HepG2 (cell line): ENCODE measurements around the gene DDRGK1. TPM values are rescaled to one million over a fixed set of nuclear protein-coding genes. Genes with fewer than 3 reads are reported as not detected.
A peak's percentile ranks its signal among the peaks of the same experiment; 100 is the strongest.

Experiments used
- CHD2 ChIP-seq: IDR thresholded peaks from 2 replicates; pipeline ENCODE4 v1.6.1; 2011; ENCODE audit warnings: low read depth, low read length, improper control_type of control experiment
- GATA4 ChIP-seq: sonication (generic); IDR thresholded peaks from 2 replicates; pipeline ENCODE4 v1.6.1; 2016; ENCODE audit warnings: antibody characterized with exemption, low read depth, borderline replicate concordance
- KDM5B ChIP-seq: sonication (generic); formaldehyde crosslinking; IDR thresholded peaks from 2 replicates; pipeline ENCODE4 v1.4.0; 2020; ENCODE audit warnings: missing genetic modification reagents, mild to moderate bottlenecking, borderline replicate concordance
- MEIS2 ChIP-seq: sonication (generic); formaldehyde crosslinking; IDR thresholded peaks from 2 replicates; pipeline ENCODE4 v1.9.0; 2021; ENCODE audit warnings: mild to moderate bottlenecking, missing genetic modification reagents
- NFYB ChIP-seq: sonication (generic); formaldehyde crosslinking; IDR thresholded peaks from 2 replicates; pipeline ENCODE4 v1.4.0; 2020; ENCODE audit warnings: missing genetic modification reagents
- RBFOX2 ChIP-seq: fragments of 200-400 bp; formaldehyde crosslinking; IDR thresholded peaks from 2 replicates; pipeline ENCODE4 v1.6.1; 2017; ENCODE audit warnings: low read depth, mild to moderate bottlenecking, low read length
- SSRP1 ChIP-seq: IDR thresholded peaks from 2 replicates; pipeline ENCODE4 v1.6.1; 2016; ENCODE audit warnings: control low read depth
- TFE3 ChIP-seq: IDR thresholded peaks from 2 replicates; pipeline ENCODE4 v1.6.1; 2016
- TRIM24 ChIP-seq: sonication (generic); formaldehyde crosslinking; IDR thresholded peaks from 2 replicates; pipeline ENCODE4 v1.8.0; 2022; ENCODE audit warnings: mild to moderate bottlenecking, missing genetic modification reagents
- UBTF ChIP-seq: sonication (generic); formaldehyde crosslinking; IDR thresholded peaks from 2 replicates; pipeline ENCODE4 v1.4.0; 2020; ENCODE audit warnings: mild to moderate bottlenecking, missing genetic modification reagents
- WIZ ChIP-seq: sonication (generic); formaldehyde crosslinking; IDR thresholded peaks from 2 replicates; pipeline ENCODE4 v1.5.1; 2020; ENCODE audit warnings: mild to moderate bottlenecking, missing genetic modification reagents
- ZBTB43 ChIP-seq: sonication (generic); formaldehyde crosslinking; conservative IDR thresholded peaks from 2 replicates; pipeline ENCODE4 v1.4.0; 2020; ENCODE audit warnings: missing genetic modification reagents
- ZC3H4 ChIP-seq: sonication (generic); formaldehyde crosslinking; IDR thresholded peaks from 2 replicates; pipeline ENCODE4 v1.4.0; 2020; ENCODE audit warnings: missing genetic modification reagents, borderline replicate concordance
- ZFAT ChIP-seq: sonication (generic); formaldehyde crosslinking; conservative IDR thresholded peaks from 2 replicates; pipeline ENCODE4 v1.8.1; 2023; ENCODE audit warnings: missing genetic modification reagents, inconsistent platforms
- ZNF143 ChIP-seq: sonication (generic); formaldehyde crosslinking; IDR thresholded peaks from 2 replicates; pipeline ENCODE4 v1.4.0; 2020; ENCODE audit warnings: missing genetic modification reagents
- ZNF703 ChIP-seq: sonication (generic); formaldehyde crosslinking; IDR thresholded peaks from 2 replicates; pipeline ENCODE4 v1.5.1; 2020; ENCODE audit warnings: missing genetic modification reagents, mild to moderate bottlenecking, moderate library complexity, borderline replicate concordance
- ZNF768 ChIP-seq: sonication (generic); formaldehyde crosslinking; IDR thresholded peaks from 2 replicates; pipeline ENCODE4 v1.4.0; 2020; ENCODE audit warnings: missing genetic modification reagents
- ZNF772 ChIP-seq: sonication (generic); formaldehyde crosslinking; IDR thresholded peaks from 2 replicates; pipeline ENCODE4 v1.5.0; 2020; ENCODE audit warnings: mild to moderate bottlenecking, missing genetic modification reagents
- ZNF816 ChIP-seq: sonication (generic); formaldehyde crosslinking; IDR thresholded peaks from 2 replicates; pipeline ENCODE4 v1.8.0; 2022; ENCODE audit warnings: missing genetic modification reagents, mild to moderate bottlenecking, borderline replicate concordance
- polyA plus RNA-seq, 8 experiments: library from polyadenylated mRNA; depleted of rRNA in 3 of 8; stranded (reverse) in 7 of 8; unstranded in 1 of 8; fragments of >200 nt; fragmentation: Illumina TruSeq in 4 of 8; extraction: Trizol in 4 of 8; gene quantifications; 2 replicates each; pipeline versions ENCODE4 v1.2.1 to v1.2.3, GENCODE V29; 2011 to 2016; ENCODE audit warnings: low read depth in 4 of 8, missing spikeins in 1 of 8, mixed read lengths in 1 of 8; ENCODE audit not compliant: insufficient read depth in 1 of 8
- total RNA-seq, 5 experiments: library from RNA; depleted of rRNA; stranded (reverse); fragments of >200 nt; fragmentation: Illumina TruSeq; extraction: Trizol; gene quantifications; 2 replicates each; pipeline ENCODE4 v1.2.3, GENCODE V29; 2016; ENCODE audit warnings: low read depth in 1 of 5
- TF ChIP-seq, protein P1 (sequence below): sonication (generic); formaldehyde crosslinking; IDR thresholded peaks from 2 replicates; pipeline ENCODE4 v1.5.1; 2020; ENCODE audit warnings: missing genetic modification reagents, mild to moderate bottlenecking, borderline replicate concordance

Gene DDRGK1
- total and polyA plus RNA-seq, 2 of the 13 experiments (the other 11 are each of a cell fraction or from before 2014, with no cell fraction given), result 96.7 to 149 TPM

GRCh38 chr20:3203315-3204123 lies 963 bp downstream of the DDRGK1 start (continued):
- peak; percentile 87 for TF ChIP-seq UBTF (CRISPR knock-in tag)
- TF ChIP-seq, protein P1, sequence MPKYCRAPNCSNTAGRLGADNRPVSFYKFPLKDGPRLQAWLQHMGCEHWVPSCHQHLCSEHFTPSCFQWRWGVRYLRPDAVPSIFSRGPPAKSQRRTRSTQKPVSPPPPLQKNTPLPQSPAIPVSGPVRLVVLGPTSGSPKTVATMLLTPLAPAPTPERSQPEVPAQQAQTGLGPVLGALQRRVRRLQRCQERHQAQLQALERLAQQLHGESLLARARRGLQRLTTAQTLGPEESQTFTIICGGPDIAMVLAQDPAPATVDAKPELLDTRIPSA (CRISPR knock-in tag), result no peak
- no peak for TF ChIP-seq GATA4
- no peak; the same call in 1 of the 2 replicates for TF ChIP-seq ZNF143
- TF ChIP-seq RBFOX2, result peak; percentile 78
- TF ChIP-seq ZC3H4, result peak; percentile 21; the same call in 1 of the 2 replicates
- no peak for TF ChIP-seq TRIM24 (CRISPR knock-in tag)
- TF ChIP-seq ZNF768, result 0 out of 2 replicates have a peak, but pooled peaks have one; percentile 71
- TF ChIP-seq MEIS2 (CRISPR knock-in tag), result peak; percentile 22; the same call in 1 of the 2 replicates
- no peak for TF ChIP-seq ZNF772 (CRISPR knock-in tag)
- TF ChIP-seq KDM5B, result peak; percentile 69
- TF ChIP-seq ZNF703 (CRISPR knock-in tag), result peak; percentile 57; the same call in 1 of the 2 replicates
- no peak; the same call in 1 of the 2 replicates for TF ChIP-seq NFYB (CRISPR knock-in tag)
- TF ChIP-seq WIZ (CRISPR knock-in tag), result no peak; the same call in 1 of the 2 replicates
- TF ChIP-seq TFE3 (CRISPR knock-in tag), result no peak; the same call in 1 of the 2 replicates
- TF ChIP-seq ZBTB43 (CRISPR knock-in tag), result 0 out of 2 replicates have a peak, but pooled peaks have one; percentile 53
- peak; percentile 67; the same call in 1 of the 2 replicates for TF ChIP-seq ZNF816 (CRISPR knock-in tag)
- TF ChIP-seq CHD2, result no peak
- TF ChIP-seq SSRP1, result peak; percentile 55; the same call in 1 of the 2 replicates
- peak; percentile 35; the same call in 1 of the 2 replicates for TF ChIP-seq ZFAT (CRISPR knock-in tag)
